GM10248 (cell line): Measurements from ENCODE around the gene UBE2I.

ENCODE experiments used
- CTCF ChIA-PET: fragments of 300-600 bp; sonication (Branson Sonifier 250); formaldehyde crosslinking; extraction: SDS; loops from one replicate; lab custom pipeline; 2021; ENCODE audit warnings: antibody characterized with exemption; lab: Yijun Ruan, JAX
- POLR2A ChIA-PET: fragments of 350-650 bp; sonication (Branson Sonifier 250); formaldehyde crosslinking; extraction: SDS; loops from one replicate; lab custom pipeline; 2020; ENCODE audit warnings: antibody characterized with exemption; lab: Yijun Ruan, JAX
- DNase-seq: peaks from one replicate; pipeline ENCODE4 v3.0.0; 2012; ENCODE audit errors: extremely low spot score
- CTCF ChIP-seq: IDR thresholded peaks from 2 replicates; pipeline ENCODE4 v1.5.1; 2012; ENCODE audit warnings: mild to moderate bottlenecking, low read depth; ENCODE audit errors: extremely low read depth, missing control alignments, control extremely low read depth

The UBE2I gene

DNA sequence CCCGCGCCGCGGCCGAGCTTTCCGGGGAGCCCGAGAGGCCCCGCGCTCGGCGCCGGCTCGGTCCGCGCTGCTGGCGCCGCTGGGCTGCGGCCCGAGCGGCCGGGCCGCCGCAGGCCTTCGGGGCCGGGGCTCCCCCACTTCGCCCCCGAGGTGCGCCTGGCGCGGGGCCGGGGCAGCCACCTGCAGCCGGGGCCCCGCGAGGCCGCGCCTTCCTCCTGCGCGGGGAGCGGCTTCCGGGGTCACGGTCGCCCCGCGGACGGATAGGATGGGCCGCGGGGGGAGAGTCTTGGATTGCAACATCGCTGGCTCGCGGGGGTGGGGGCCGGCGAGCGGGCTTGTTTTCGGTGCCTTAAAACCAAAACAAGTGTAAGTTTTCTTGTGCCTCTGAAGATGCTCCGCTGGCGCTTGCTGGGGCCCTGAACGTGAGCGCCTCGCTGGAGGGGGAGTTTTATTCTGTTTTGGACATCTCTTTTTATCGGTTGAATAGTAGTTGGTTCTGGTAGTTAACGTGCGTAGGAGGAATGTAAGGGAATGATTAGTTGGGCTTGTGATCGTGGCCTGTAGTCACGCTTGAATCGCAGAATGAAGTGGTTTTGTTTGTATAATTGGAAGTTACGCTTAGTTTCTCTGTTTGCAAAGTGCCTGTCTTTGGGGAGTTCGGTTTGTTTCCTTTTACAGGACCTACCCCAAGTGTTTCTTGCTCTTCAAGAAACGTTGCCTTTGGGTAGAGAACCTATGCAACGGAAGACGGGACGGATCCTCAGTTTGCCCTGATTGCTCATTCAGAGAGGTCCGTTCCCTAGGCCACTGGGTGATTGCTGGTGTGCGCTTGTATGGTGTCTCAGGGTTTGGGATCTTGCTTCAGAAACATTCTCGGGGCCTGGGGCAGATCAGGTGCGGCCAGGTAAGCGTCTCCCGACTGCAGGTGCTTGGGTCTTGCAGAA lies 724 bp downstream of the UBE2I start:
- ChIA-PET POLR2A (no interaction called here), CTCF (interaction anchor here (1.0 kb wide), 1 partner anchor 9 kb away, joined by 3 read pairs; no protein-coding TSS in a partner anchor)
- no peak for DNase-seq
- TF ChIP-seq CTCF = no peak

DNA sequence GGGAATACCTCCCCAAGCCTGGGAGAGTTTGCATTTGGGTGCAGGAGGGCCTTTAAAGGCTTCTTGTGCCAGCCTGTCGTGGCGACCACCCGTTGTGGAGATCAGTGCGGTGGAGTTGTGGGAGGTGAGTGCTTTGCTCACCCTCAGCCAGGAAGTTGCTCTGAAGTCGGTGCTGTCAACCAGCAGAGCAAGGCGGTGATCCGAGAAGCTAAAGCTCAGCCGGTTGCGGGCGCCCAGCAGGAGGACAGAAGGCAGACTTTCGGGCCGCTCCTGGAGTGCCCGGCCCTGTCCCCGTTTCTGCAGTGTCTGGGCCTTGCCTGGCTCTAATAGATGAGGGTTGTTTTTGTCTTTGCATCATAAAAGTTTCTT lies 1.4 kb downstream of the UBE2I start:
- TF ChIP-seq CTCF = no peak
- DNase-seq = no peak
- CTCF ChIA-PET = no interaction called here
- POLR2A ChIA-PET = no interaction called here

GRCh38 chr16:1311212-1311737 lies 1.8 kb downstream of the UBE2I start:
- POLR2A ChIA-PET = no interaction called here
- DNase-seq = no peak
- TF ChIP-seq CTCF = no peak
- CTCF ChIA-PET = no interaction called here

- CTCF ChIA-PET = interaction anchor here (0.7 to 2.0 kb wide), 3 partner anchors 19 to 51 kb away, joined by 3 to 7 read pairs (median 3); no protein-coding TSS in a partner anchor
- POLR2A ChIA-PET = interaction anchor here (0.5 kb wide), 1 partner anchor 60 kb away, joined by 3 read pairs; no protein-coding TSS in a partner anchor
- DNase-seq = no peak
- no peak for TF ChIP-seq CTCF
These were observed 2.5 kb downstream of the UBE2I start for GRCh38 chr16:1311738-1312466.

DNA sequence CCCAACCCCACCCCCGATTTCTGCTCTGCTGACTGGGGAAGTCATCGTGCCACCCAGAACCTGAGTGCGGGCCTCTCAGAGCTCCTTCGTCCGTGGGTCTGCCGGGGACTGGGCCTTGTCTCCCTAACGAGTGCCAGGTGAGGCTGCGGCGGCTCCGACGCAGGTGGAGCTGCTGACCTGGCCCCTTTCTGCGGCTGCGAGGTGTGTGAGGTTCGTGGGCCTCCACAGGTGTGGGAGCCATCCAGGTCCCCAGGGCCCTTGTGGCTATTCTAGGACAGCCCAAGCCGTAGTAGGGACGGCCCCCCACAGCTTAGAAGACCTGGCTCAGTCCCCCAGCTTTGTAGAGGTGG lies 3.0 kb downstream of the UBE2I start:
- POLR2A ChIA-PET = no interaction called here
- DNase-seq = no peak
- TF ChIP-seq CTCF = no peak
- CTCF ChIA-PET = interaction anchor here (0.7 to 2.0 kb wide), 3 partner anchors 18 to 51 kb away, joined by 3 to 7 read pairs (median 3); no protein-coding TSS in a partner anchor

GRCh38 chr16:1312903-1313302 lies 3.5 kb downstream of the UBE2I start:
- CTCF ChIA-PET = interaction anchor here (0.7 to 2.0 kb wide), 3 partner anchors 18 to 50 kb away, joined by 3 to 7 read pairs (median 3); no protein-coding TSS in a partner anchor
- DNase-seq = no peak
- POLR2A ChIA-PET = no interaction called here
- TF ChIP-seq CTCF = no peak
